Prostate gland (tissue), 2 donors: ENCODE data around the gene ZNRF2. TPM values are rescaled to one million over a fixed set of nuclear protein-coding genes. Genes with fewer than 3 reads are reported as not detected.

Source experiments
- DNase-seq: peaks from one replicate; pipeline ENCODE4 v3.0.0-alpha.2; 2019; ENCODE audit warnings: low spot score
- H3K27ac ChIP-seq, 2 donors: fragments of 200-600 bp; sonication (generic); 2 replicates each; pipeline ENCODE4 v1.5.1; 2017 to 2019
- H3K27me3 ChIP-seq: fragments of 200-600 bp; sonication (generic); replicated peaks from 2 replicates; pipeline ENCODE4 v1.5.1; 2019; ENCODE audit not compliant: insufficient read depth
- H3K36me3 ChIP-seq, 2 donors: fragments of 200-600 bp; sonication (generic); 1 replicate in 1 of 2; 2 replicates in 1 of 2; pipeline versions ENCODE4 v1.5.1 to v1.8.1; 2017 to 2019
- H3K4me1 ChIP-seq: fragments of 200-600 bp; sonication (generic); replicated peaks from 2 replicates; pipeline ENCODE4 v1.5.1; 2019
- H3K4me3 ChIP-seq, 2 donors: fragments of 200-600 bp; sonication (generic); 2 replicates each; pipeline ENCODE4 v1.5.1; 2017 to 2019
- H3K9me3 ChIP-seq: fragments of 200-600 bp; sonication (generic); 2 replicates; pipeline ENCODE4 v1.5.1; 2017
- POLR2A ChIP-seq: fragments of 450-650 bp; IDR thresholded peaks from one replicate; pipeline ENCODE4 v1.6.1; 2016; ENCODE audit warnings: antibody characterized with exemption, mild to moderate bottlenecking
- POLR2AphosphoS5 ChIP-seq: sonication (generic); formaldehyde crosslinking; IDR thresholded peaks from one replicate; pipeline ENCODE4 v1.6.1; 2017; ENCODE audit warnings: antibody characterized with exemption
- WGBS: methylation state at CpG from one replicate; pipeline ENCODE4 v1.1.5; 2018; 5-methylcytosine and 5-hydroxymethylcytosine counted together
- intact Hi-C: fragments of 100-400 bp; cut with DNase I; formaldehyde crosslinking; loops from one replicate; pipeline ENCODE4 v1.14.2; 2022
- total RNA-seq, 2 donors: library from RNA; depleted of rRNA; stranded (reverse); fragments of >200 nt; gene quantifications; one replicate each; pipeline ENCODE4 v1.1.0, GENCODE V29; 2016
- TF ChIP-seq, protein P1 (sequence below), 4 experiments: fragments of 200-600 bp in 2 of 4; fragments of 450-650 bp in 2 of 4; sonication (generic) in 2 of 4; IDR thresholded peaks; 1 replicate in 3 of 4; 2 replicates in 1 of 4; pipeline ENCODE4 v1.5.1; 2016 to 2019; ENCODE audit warnings: antibody characterized with exemption in 4 of 4, mild to moderate bottlenecking in 2 of 4, moderate library complexity in 2 of 4

Gene ZNRF2
- total RNA-seq: 10 to 100 TPM; 23.0 to 35.2 TPM

- intact Hi-C loops: loop anchor here (5.0 kb wide), 1 partner anchor 117 kb away; no protein-coding TSS in a partner anchor
- Histone ChIP-seq H3K27me3 (no peaks in the 10 kb centered on the region), H3K4me1 (no peaks in the 10 kb centered on the region), H3K4me3 (peak within 1 kb of the TSS; percentile 86 to 88), H3K27ac (peak within 1 kb of the TSS; percentile 97 to 98), H3K36me3 (no peaks in the 10 kb centered on the region), H3K9me3 (no peaks in the 10 kb centered on the region)
- WGBS: under 1% methylated on average over 92 of the region's 96 CpGs
- DNase-seq: peak; percentile 99
- TF ChIP-seq, protein P1, sequence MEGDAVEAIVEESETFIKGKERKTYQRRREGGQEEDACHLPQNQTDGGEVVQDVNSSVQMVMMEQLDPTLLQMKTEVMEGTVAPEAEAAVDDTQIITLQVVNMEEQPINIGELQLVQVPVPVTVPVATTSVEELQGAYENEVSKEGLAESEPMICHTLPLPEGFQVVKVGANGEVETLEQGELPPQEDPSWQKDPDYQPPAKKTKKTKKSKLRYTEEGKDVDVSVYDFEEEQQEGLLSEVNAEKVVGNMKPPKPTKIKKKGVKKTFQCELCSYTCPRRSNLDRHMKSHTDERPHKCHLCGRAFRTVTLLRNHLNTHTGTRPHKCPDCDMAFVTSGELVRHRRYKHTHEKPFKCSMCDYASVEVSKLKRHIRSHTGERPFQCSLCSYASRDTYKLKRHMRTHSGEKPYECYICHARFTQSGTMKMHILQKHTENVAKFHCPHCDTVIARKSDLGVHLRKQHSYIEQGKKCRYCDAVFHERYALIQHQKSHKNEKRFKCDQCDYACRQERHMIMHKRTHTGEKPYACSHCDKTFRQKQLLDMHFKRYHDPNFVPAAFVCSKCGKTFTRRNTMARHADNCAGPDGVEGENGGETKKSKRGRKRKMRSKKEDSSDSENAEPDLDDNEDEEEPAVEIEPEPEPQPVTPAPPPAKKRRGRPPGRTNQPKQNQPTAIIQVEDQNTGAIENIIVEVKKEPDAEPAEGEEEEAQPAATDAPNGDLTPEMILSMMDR (IDR thresholded peaks at IDR 0.05): peak in 2 of 4 experiments; percentile 68 to 70
- peak; percentile 88 for TF ChIP-seq POLR2AphosphoS5
- peak; percentile 79 for TF ChIP-seq POLR2A
Measured at GRCh38 chr7:30284298-30285066, at the start of gene ZNRF2. ZNRF2 (plus strand) TSS chr7:30284597; CDS start chr7:30285358, 761 bp downstream.

DNA sequence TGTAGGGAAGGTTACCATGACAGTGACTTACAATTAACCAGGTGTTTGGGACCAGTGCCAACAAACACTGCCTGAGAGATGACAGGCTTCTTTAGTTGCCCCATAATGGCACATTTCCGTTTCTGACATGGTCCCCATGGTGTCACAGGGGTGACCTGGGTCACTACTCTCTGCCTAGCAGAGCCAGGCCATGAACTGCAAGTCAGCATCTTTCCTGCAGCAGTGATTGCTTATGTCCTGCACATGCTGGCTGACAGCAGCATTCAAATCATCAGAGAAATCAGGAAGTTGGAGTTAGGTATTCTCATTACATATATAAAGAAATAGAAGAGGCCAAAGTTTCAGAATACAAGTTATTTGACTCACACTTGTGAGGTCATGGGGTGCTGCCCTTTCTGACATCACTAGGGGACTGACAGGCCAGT lies 47.1 kb upstream of the ZNRF2 start:
- intact Hi-C loops: no loop called here
- Histone ChIP-seq H3K36me3 (no peaks in the 10 kb centered on the region), H3K27ac (no peak overlapping the region), H3K4me3 (no peak overlapping the region), H3K27me3 (no peaks in the 10 kb centered on the region), H3K9me3 (no peaks in the 10 kb centered on the region), H3K4me1 (no peaks in the 10 kb centered on the region)
- no peak for DNase-seq
- WGBS: 82% methylated on average over 1 of the region's 1 CpG
- TF ChIP-seq, protein P1 (IDR thresholded peaks at IDR 0.05): no peak
- TF ChIP-seq POLR2A: no peak
- TF ChIP-seq POLR2AphosphoS5: no peak

- H3K27me3 ChIP-seq: no peaks in the 10 kb centered on the region
- intact Hi-C loops: no loop called here
- H3K9me3 ChIP-seq: no peaks in the 10 kb centered on the region
- no peak overlapping the region for H3K27ac ChIP-seq
- TF ChIP-seq, protein P1 (IDR thresholded peaks at IDR 0.05): no peak
- TF ChIP-seq POLR2AphosphoS5: peak; percentile 56
- TF ChIP-seq POLR2A: no peak
- peak; percentile 88 for DNase-seq
- H3K4me1 ChIP-seq: no peaks in the 10 kb centered on the region
- no peaks in the 10 kb centered on the region for H3K36me3 ChIP-seq
- no peak overlapping the region for H3K4me3 ChIP-seq
Measured at GRCh38 chr7:30238721-30239441, 45.5 kb upstream of the ZNRF2 start.

DNA sequence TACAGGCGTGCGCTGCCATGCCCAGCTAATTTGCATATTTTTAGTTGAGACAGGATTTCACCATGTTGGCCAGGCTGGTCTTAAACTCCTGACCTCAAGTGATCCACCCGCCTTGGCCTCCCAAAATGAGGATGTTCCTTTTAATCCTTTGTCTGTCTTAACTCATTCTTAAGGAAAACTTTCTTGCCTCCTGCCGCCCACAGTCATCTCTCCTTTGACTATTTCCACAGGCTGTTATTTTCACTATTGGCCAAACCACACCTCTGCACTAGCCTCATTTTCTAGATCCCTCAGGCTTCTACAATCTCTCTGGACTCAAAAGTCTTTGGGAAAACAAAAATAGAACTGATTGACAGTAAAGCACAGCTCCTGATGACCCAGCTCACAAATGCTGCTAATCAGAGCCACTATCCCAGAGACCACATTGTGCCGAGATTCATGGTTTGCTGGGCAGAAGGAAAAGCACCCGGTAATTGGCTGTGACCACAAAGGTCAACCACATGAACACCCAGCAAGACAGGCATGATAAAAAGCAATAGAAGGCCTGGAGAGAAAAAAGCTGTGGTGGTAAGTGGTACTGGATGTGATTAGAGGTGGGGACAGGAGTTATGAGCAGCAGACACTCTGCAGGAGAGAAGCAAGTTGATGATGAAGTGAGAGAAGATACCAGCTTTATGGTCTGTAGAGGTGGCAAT lies 44.1 kb upstream of the ZNRF2 start:
- TF ChIP-seq POLR2AphosphoS5 (no peak), POLR2A (no peak)
- TF ChIP-seq, protein P1 (IDR thresholded peaks at IDR 0.05): no peak
- H3K4me1 ChIP-seq: no peaks in the 10 kb centered on the region
- intact Hi-C loops: loop anchor here (10.0 kb wide), 1 partner anchor 1875 kb away; no protein-coding TSS in a partner anchor
- H3K9me3 ChIP-seq: no peaks in the 10 kb centered on the region
- H3K36me3 ChIP-seq: no peaks in the 10 kb centered on the region
- DNase-seq: no peak
- no peak overlapping the region for H3K27ac ChIP-seq
- H3K27me3 ChIP-seq: no peaks in the 10 kb centered on the region
- 88% methylated on average over 6 of the region's 6 CpGs for WGBS
- no peak overlapping the region for H3K4me3 ChIP-seq
